C4-2B (cell line): ENCODE results near the gene RNF135.
"Not testable (repeated sequence)": the region's sequence is repeated elsewhere in the genome, so short reads cannot be mapped to it uniquely, and the experiment has no call there.

Experiments
- ZFX ChIP-seq: fragments of 450-650 bp; IDR thresholded peaks from 2 replicates; pipeline ENCODE4 v1.6.1; 2017
- TF ChIP-seq, protein P1 (sequence below): fragments of 450-650 bp; conservative IDR thresholded peaks from 2 replicates; pipeline ENCODE4 v1.5.1; 2017; ENCODE audit warnings: mild to moderate bottlenecking

DNA sequence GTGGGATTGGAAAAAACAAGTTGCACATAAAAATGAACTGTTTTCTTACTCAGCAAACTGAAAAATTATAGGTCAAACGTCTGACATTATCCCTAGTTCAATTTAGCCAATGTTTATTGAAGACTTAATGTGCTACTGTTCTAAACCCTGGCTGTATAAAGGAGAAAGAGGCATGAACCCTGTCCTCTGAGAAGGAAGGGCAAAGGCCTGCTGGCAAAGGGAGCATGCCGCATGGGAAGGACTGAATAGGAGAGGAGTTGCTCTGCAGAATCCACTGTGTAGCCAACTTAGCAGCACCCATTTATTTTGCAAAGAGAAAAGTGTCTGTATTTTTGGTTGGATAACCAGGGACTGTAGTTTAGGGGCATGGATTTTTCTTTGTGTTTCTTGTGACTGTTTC is 52.3 kb downstream of the RNF135 start:
- TF ChIP-seq, protein P1, sequence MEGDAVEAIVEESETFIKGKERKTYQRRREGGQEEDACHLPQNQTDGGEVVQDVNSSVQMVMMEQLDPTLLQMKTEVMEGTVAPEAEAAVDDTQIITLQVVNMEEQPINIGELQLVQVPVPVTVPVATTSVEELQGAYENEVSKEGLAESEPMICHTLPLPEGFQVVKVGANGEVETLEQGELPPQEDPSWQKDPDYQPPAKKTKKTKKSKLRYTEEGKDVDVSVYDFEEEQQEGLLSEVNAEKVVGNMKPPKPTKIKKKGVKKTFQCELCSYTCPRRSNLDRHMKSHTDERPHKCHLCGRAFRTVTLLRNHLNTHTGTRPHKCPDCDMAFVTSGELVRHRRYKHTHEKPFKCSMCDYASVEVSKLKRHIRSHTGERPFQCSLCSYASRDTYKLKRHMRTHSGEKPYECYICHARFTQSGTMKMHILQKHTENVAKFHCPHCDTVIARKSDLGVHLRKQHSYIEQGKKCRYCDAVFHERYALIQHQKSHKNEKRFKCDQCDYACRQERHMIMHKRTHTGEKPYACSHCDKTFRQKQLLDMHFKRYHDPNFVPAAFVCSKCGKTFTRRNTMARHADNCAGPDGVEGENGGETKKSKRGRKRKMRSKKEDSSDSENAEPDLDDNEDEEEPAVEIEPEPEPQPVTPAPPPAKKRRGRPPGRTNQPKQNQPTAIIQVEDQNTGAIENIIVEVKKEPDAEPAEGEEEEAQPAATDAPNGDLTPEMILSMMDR, result not testable (repeated sequence)
- not testable (repeated sequence) for TF ChIP-seq ZFX
